Activated CD8-positive, alpha-beta memory T cell treated with anti-CD3 and anti-CD28 coated beads for 4 hours (primary cell): ENCODE measurements around the gene MLLT1.

Experiments
- DNase-seq, 2 donors: peaks; one replicate each; pipeline ENCODE4 v3.0.0-alpha.2; 2020; ENCODE audit warnings: low read depth in 2 of 2

Gene MLLT1

DNA sequence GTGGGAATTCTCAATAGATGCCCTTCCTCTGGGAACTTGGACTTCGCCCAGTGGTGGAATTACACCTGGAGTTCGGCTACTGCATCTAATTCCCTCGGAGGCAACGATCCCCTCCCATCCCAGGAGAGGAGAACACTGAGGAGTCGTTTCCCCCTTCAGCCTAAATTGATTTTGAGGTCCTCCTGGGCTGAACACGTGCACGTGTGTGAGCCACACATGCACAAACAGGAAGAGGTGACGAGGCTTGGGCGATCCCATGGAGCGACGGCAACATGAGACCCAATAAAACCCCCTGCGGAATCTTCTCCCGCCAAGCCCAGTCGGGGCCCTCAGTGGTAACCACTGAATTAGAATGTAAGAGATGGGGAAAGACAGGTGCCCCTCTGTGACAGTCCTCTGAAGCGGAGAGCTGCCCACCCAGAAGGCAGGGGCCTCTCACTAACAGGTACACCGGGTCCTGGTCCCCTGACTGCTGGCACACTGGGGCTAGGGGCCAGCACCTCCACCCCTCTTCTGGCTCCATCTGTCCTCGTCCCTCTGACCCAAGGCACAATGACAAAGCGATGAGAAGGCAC, 4.5 kb downstream of the MLLT1 start:
- DNase-seq = no peak

DNA sequence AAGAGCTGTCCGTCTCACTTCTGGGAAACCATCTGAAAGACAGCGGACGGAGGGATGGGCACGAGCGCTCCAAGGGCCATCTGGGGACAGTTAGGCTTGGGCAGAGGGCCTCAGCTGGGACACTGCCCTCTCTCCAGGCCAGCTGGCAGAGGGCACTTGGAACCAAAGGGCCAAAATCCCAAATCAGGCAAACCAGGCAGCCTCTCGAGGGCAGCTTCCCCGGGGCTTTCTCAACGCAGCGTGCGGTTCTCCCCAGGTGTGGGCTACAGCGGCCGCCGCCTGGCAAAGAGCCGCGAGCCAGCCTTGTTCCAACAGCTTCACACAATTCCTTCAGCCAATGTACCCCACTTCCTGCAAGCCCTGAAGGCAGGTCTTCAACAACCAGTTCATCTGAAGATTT, 5.0 kb downstream of the MLLT1 start:
- DNase-seq = no peak

DNA sequence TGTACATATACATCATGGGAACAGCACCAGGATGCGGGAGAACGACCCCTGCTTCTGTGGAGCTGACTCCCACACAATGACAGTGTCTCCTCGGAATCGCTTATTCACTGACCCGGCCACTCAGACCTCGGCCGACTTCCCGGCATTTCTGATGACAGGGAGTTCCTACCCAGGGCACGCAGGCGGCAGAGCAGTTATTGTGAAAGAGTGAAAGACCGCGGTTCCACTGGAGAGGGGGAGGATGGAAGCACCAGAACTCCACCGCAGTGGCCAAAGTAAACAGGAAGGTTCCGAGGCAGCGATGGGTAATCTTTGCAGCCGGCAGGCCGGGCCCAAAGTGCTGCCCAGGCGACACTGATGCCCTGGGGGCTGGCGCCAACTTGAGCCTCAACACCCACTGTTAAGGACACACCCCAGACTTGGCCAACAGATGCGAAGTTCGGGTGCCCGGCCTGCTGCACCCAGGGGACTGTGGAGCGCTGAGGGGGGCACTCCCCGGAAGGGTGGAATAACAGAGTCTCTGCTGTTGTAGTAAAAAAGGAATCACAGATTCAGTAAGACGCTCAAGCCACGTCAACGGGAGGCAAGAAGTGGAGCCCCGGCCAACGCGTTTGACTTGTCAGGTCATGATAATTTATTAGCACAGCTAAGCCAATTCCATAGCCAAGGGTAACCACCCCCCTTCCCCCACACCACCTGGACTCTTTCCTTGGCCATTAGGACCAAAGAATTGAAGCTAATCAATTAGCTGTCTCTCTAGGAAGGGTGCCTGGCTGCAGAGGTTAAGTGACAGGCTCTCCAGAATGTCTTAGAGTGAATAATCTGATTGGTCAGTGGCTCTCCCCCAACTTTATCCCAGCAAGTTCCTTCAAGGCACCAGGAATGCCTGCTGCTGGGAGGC, 5.8 kb downstream of the MLLT1 start:
- no peak for DNase-seq

DNA sequence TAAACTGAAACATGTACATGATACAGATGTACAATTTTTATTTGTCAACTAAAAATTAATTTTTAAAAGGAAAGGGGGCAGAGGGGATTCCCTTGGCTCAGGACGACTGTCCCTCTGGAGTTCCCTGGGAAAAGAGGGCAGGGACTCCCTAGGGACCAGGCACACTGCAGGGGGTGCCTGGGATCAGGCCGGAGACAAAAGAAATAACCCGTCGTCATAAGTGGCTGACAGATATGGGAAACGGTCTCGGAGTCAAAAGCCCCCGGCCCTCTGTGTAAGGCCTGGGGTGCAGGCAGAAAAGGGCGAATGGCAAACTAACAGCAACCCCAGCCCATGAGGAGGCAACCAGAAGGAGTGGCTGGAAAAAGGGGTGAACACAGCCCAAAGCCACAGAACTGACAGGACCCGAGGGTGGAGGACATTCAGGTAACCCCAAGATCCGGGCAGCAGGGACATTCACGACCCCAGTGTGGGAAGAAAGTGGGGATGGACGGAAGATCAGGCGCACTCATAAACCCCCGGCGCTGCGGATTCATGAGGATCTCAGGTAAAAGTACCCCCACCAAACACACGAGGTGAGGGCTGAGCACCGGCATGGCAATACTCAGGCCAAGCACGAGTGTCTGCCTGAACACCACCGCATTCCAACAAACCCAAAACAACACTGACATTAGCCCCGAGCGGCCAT, 6.7 kb downstream of the MLLT1 start:
- no peak for DNase-seq

DNA sequence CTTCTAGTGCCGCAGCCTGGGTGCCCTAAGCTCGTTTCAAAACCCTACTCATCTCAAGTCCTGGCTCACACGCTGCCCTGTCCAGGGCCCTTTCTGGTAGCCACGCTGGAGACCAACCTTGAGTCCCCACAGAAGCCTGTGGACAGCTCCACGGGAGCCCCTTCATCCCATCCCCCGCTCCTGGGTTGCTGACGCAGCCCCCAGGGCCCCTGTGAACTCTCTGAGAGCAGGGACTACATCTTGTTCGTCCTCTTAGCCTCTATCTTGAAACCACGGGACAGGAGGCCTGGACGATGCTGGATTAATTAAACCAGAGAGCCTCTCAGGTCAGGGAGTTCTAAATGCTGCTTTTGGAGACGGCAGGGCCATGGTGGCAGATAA, 7.4 kb downstream of the MLLT1 start:
- no peak for DNase-seq

DNA sequence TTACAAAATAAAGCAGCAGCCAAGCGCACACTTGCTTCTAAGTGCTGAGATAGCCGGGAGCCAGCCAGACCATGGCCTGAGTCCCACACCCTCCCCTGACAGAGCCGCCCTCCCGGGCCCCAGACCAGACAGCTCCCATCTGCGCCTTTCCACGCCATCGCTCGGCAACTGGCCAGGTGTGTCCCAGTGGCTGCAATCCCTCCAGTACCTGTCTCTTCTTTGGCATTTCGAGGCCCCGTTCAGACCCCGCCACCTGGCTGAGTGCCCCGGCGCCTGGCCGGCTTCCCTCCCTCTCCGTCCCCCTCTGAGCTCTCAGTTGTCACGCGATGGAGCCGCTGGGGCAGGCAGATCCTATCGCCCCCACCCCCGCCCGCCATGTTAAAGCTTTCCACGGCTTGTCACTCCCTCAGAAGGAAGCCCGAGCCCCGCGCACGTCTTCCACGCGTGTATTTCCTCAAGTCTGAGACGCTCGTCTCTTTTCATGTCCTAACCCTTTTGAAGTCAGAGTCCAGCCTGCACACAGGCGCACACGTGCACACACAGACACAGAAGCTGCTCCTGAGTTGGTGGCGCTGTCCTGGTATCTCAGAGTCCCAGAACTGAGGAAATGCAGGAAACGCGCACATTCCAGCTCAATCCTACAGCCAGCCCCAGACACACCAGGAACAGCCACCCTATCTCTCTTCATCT, 7.9 kb downstream of the MLLT1 start:
- no peak for DNase-seq

DNA sequence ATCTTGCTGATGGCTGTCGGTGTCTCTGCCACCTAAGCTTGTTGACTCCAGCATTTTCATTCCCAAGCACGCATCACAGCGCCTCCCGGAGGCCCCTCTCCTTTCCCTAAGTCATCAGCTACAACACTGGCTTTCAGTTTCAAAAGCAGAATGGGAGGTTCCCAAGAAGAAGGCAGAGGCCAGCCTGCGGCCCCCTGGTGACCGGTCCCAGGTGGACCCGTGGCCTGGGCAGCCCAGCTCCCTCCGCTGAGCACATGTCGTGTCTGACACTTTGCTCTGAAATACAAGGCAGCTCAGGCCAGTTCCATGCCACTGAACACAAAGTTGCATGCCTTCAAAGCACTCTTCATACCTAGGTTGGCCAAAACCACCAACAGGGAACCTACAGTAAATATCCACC, 8.5 kb downstream of the MLLT1 start:
- no peak for DNase-seq

DNA sequence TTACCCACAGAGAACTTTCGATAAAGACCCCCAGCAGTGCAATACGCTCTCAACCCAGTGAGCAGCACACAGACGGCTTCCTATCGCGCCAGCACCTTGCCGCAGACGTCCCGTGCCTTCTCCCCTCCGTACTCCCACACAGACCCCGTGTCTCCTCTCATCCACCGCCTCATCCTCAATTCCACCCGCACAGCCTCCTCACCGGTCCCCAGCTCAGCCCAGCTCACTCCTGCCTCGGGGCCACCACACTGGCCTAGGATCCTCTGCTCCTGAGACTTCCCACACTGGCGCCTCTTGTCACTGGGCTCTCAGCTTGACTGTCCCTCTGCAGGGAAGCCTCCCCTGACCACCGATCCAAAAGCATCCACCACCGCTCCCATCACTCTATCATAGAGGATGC, 9.0 kb downstream of the MLLT1 start:
- no peak for DNase-seq

DNA sequence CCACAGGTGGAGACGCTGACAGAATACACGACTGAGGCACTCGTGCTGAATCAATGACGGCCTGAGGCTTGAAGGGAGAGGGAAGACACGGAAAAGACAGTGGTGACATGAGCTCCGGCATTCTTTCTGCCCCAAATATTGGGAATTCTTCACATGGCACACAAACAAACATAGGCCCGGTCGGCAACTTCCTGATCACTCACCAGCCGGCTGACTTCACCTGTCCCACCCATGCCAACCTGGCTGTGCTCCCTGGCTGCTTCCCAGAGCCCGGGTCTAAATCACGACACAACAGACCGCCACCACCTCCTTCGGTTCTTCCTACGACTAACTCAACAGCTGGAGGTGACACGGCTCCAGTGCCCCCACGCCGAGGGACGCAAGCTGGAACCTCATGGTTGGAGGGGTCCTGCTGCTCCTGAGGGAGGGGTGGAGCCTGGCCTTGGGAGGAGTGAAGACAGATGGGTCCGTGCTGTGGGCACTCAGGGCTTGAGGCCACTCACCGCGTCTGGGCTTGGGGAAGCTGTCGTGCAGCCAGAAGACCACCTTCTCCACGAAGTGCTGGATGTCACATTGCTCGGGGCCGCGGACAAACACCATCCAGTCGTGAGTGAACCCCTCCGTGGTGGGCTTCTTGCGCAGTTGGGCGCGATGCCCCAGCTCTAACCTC, 9.6 kb downstream of the MLLT1 start:
- DNase-seq = no peak

DNA sequence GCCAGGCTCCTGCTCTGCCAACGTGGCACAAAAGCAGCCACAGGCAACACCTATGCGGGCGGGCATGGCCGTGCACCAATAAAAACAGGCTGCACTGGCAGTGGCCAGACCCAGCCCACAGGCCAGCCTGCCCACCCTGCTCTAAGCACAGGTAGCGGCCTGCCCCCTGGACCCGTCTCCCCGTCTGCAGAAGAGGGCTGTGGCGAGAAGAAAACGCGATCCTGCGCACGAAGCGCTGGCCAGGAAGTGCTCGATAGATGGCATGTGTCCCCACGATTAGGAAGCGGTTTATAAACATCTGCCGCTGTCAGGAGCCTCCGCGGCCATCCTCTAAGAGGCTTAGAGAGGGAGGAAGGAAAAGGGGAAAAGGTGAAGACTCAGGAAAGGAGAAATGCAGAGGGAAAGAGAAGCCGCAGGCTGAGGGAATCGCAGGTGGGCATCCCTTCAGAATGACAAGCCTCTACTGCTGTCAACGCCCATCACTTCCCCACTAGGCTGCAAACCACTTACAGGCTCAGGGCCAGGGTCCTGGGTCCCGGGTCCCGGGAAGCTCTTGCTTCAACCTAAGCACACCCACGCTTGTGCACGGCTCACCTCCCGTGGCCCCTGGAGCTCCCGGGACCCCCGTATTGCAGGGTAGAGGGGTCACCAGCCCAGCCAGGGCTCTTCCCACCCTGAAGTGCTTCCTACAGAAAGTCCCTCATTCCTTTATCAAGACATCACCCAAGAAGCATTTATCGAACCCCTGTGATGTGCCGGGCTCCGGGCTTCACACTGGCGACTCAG, 10.5 kb downstream of the MLLT1 start:
- DNase-seq = no peak

DNA sequence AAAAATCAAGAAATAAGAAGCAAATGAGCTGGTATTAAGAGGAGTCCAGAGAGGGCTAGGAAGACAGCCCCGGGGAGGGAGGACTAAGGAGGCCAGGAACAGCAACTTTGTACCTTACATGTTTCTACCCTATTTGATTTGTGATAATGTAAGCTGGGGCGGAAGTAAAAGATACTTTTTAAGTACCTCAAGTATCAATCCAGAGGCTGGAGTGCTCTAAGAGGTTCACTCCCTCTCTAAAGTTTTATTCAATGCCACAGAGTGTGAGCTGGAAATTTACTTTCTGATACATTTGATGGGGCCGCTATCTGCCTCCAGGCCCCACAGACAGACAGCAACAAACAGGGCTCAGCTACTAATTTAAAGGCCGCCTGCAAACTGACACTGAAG, 11.4 kb downstream of the MLLT1 start:
- DNase-seq = no peak

DNA sequence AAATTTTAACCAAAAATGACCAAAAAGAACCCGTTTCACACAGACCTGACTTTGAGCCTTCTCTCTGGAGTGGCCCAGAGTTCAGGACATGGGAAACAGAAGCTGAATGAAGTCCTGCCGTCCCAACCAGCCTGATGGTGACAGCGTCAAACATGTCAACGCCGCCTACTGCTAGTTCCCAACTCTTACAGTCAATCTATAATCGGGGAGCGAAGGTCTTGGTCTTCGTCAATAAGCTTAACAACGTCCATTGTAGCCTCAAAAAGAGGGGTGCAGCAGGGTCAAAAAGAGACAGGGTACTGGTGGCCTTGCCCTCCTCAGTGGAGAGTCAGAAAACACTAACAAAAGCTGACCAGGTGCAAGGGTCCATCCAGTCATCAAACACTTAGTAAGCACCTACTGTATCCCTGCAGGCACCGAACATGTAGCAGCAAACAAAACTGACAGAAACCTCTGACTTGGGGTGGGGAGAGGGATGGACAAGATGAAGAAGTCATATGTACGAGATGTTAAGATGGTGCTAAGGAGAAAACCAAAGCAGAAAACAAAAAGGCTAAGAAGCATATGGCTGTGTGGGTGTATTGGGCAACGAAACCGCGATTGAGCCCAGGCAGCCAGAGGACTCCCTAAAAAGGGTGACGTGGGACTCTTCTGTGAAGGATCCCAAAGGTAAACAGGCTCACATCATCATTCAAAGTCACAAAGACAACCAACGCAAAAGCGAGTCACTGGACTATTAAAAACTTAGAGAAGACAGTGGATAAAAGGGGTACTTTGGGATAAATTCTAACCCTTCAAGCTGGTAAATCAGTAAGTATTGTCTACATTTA, 12.0 kb downstream of the MLLT1 start:
- no peak for DNase-seq

DNA sequence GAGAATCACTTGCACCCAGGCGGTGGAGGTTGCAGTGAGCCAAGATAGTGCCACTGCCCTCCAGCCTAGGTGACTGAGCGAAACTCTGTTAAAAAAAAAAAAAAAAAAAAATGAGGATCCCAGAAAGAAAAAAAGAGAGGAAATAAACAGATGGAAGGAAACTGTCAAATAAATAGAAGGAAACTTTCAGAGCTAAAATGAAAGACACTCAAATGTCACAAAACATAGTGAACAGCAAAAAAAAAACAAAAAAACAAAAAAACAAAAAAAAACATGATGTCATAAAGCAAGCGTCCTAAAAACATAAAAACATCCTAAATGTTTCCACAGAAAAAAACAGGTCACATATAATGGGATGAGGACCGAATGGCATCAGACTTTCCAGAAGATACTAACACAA, 15.0 kb downstream of the MLLT1 start:
- DNase-seq = no peak

DNA sequence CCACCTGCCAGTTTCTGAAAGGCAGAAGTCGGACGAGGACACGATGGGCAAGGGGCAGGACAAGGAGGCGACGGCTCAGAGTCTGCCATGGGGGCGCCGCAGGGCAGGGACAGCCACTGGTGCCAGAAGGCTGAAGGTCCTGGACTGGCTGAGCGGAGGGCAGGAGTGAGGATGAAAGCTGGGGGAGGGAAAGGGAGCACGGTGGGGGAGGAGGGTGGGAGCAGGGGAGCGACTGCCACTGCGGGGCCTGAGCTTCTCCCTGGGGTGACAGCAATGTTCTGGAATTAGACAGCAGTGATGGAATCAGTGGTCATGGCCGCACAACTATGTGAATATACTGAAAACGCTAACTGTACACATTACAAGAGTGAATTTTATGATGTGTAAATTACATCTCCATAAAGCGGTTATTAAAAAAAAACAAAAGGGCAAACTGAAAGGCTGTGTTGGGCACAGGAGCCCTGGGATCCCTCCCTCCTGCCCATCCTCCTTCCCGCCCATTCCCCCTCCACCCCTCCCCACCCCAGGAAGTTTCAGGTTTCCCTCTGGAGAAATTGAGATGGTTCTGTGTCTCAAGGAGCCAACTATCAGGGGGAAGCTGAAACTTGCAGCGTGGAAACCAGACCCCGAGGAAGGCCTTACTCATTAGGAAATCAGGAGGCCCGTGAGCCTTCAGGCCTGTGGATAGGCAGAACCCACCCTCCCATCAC, 15.9 kb downstream of the MLLT1 start:
- DNase-seq = no peak

DNA sequence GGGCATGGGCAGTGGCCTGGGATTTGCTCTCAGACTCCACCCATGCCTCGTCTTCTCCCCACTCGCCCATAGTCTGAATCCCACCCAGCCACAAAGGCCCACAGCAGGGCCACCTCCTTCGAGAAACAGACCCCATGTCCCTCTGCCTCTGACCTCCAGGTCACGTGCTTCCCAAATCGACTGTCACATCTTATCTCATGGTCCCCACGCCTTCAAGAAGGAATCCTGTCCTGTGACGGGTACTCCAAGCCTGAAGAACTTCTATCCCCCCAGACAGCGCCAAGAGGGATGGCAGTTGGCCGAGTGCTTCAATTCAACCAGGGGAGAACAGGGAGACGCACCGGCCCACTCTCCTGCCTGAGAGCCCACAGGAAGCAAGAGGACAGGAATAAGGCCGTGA, 16.5 kb downstream of the MLLT1 start:
- DNase-seq = no peak

DNA sequence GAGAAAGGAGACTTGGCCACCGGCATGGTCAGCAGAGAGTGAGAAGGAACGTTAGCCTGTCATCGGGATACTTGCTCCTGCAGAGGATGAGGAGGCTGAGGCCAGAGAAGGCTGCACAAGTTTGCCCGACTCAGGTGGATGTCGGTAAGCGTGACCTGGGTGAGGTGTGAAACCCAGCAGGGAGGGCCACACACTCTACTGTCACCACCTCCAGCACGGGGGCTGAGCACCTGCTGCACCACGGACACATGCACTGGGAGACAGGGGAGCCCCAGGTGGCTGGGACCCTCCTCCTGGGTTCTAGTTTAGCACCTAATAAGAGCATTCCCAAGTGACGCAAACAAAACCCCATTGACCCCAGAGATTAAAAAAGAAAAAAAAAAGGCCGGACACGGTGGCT, 17.3 kb downstream of the MLLT1 start:
- DNase-seq = no peak

DNA sequence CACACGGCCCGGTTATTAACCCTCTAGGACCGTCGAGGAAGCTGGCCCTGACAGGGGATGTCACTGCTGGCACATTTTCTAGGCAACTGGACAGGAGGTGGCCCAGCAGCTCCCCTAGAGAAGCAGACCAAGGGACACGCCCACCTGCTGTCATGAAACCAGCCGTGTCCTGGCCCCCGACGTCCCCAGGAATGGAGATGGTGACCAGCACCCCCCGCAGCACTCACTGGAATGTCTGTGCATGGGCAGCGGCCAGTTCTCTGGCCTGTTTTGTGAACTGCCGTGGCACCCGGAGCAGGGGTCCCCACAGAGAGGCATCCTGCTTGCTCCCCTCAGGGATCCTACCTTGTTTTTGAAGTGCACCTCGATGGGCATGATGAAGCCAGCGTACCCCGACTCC, 17.9 kb downstream of the MLLT1 start:
- DNase-seq = no peak

DNA sequence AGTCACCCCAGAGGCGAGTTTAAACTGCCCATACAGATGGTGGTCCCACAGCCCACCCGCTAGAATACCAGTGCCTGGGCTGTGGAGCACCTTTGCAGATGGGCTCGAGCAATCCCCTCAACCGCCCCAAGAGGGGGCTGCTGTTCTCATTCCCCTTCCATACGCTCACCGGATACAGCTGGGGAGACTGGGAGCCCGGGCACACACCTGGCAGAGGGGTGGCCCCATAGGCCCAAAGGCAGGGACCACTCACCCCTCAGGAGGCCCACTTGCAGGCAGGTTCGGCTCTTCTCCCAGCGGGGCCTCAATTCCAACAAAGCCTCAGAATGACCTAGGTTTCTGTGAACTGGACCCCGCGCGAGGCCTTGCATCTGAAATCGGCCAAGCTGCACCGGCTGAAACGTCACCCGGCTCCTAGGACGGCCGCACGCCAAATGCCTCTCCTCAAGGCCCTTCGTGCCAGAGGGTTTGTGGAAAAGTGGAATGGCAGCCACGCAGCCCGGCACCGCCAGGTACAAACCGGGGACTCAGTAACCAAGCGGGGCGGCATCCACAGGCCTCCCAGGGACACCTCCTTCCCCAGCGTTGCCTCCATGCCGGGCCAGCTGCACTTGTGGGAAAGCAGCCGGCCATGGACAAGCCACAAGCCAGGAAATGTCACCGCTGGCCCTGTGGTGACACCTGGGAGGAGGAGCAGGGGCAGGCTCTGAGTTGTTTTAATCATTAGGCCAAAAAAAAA, 18.7 kb downstream of the MLLT1 start:
- DNase-seq = no peak

DNA sequence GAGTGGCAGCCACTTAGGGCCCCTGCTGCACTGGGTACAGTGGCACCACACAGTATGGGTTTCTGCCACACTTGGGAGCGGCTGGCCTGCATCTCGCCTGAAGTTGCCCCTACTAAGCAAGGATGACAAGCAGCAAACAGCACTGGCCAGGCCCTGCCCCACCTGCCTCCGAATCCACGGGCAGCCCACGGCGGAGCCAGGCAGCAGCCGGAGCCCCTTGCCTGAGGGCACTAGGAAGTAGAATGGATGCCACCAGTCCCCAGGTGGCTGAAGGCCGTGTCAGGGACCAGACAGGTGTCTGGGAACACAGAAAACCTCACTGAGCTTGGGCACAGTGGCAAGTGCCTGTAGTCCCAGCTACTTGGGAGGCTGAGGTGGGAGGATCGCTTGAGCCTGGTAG, 19.4 kb downstream of the MLLT1 start:
- no peak for DNase-seq
